Loucy (cell line): ENCODE results near the gene FAM151A.
A peak's percentile ranks its signal among the peaks of the same experiment; 100 is the strongest.

ENCODE experiments used
- H2AFZ ChIP-seq: fragments of 200-600 bp; sonication (generic); 2 replicates; pipeline ENCODE4 v1.6.0; 2016; ENCODE audit warnings: antibody characterized with exemption, mild to moderate bottlenecking, low read length, moderate library complexity
- H3F3A ChIP-seq: fragments of 200-600 bp; 2 replicates; pipeline ENCODE4 v1.6.0; 2016; ENCODE audit warnings: antibody characterized with exemption, low read depth, mild to moderate bottlenecking
- H3K27me3 ChIP-seq: fragments of 200-600 bp; sonication (generic); 2 replicates; pipeline ENCODE4 v1.6.1; 2014; ENCODE audit warnings: low read length, mild to moderate bottlenecking; ENCODE audit not compliant: insufficient read depth, poor library complexity, severe bottlenecking
- H3K36me3 ChIP-seq: fragments of 200-600 bp; sonication (generic); 2 replicates; pipeline ENCODE4 v1.6.1; 2016; ENCODE audit warnings: low read length; ENCODE audit not compliant: insufficient read depth
- H3K4me1 ChIP-seq: fragments of 200-600 bp; sonication (generic); 2 replicates; pipeline ENCODE4 v1.5.1; 2014; ENCODE audit warnings: low read length, mild to moderate bottlenecking; ENCODE audit not compliant: insufficient read depth, poor library complexity, severe bottlenecking
- H3K4me2 ChIP-seq: fragments of 200-600 bp; sonication (generic); 2 replicates; pipeline ENCODE4 v1.6.0; 2014; ENCODE audit warnings: antibody characterized with exemption, low read length, low read depth, mild to moderate bottlenecking; ENCODE audit not compliant: poor library complexity, severe bottlenecking
- H3K4me3 ChIP-seq: fragments of 200-600 bp; sonication (generic); 2 replicates; pipeline ENCODE4 v1.5.1; 2014; ENCODE audit warnings: low read length, mild to moderate bottlenecking, mixed read lengths; ENCODE audit not compliant: poor library complexity, severe bottlenecking
- H3K79me2 ChIP-seq: fragments of 200-600 bp; sonication (generic); 2 replicates; pipeline ENCODE4 v1.6.1; 2014; ENCODE audit warnings: low read length; ENCODE audit not compliant: insufficient read depth
- H3K9ac ChIP-seq: fragments of 200-600 bp; sonication (generic); 2 replicates; pipeline ENCODE4 v1.6.0; 2014; ENCODE audit warnings: mild to moderate bottlenecking, low read depth, low read length, moderate library complexity; ENCODE audit not compliant: poor library complexity, severe bottlenecking
- H3K9me2 ChIP-seq: fragments of 200-600 bp; sonication (generic); replicated peaks from 2 replicates; pipeline ENCODE4 v1.6.1; 2016; ENCODE audit warnings: low read depth, low read length, mixed read lengths
- H3K9me3 ChIP-seq: fragments of 200-600 bp; sonication (generic); 2 replicates; pipeline ENCODE4 v1.6.1; 2014; ENCODE audit warnings: mild to moderate bottlenecking, antibody characterized with exemption, low read length, low read depth; ENCODE audit not compliant: insufficient read depth
- H4K20me1 ChIP-seq: fragments of 200-600 bp; sonication (generic); 2 replicates; pipeline ENCODE4 v1.6.0; 2014; ENCODE audit warnings: antibody characterized with exemption, low read length, mild to moderate bottlenecking; ENCODE audit not compliant: insufficient read depth, poor library complexity, severe bottlenecking
- EZH2phosphoT487 ChIP-seq: fragments of 200-600 bp; IDR thresholded peaks from 2 replicates; pipeline ENCODE4 v1.6.1; 2018; ENCODE audit warnings: antibody characterized with exemption, mild to moderate bottlenecking, moderate library complexity, borderline replicate concordance
- TF ChIP-seq, protein P1 (sequence below): fragments of 200-600 bp; sonication (generic); conservative IDR thresholded peaks from 2 replicates; pipeline ENCODE4 v1.5.1; 2014; ENCODE audit warnings: mild to moderate bottlenecking, antibody characterized with exemption, low read length

FAM151A gene

DNA sequence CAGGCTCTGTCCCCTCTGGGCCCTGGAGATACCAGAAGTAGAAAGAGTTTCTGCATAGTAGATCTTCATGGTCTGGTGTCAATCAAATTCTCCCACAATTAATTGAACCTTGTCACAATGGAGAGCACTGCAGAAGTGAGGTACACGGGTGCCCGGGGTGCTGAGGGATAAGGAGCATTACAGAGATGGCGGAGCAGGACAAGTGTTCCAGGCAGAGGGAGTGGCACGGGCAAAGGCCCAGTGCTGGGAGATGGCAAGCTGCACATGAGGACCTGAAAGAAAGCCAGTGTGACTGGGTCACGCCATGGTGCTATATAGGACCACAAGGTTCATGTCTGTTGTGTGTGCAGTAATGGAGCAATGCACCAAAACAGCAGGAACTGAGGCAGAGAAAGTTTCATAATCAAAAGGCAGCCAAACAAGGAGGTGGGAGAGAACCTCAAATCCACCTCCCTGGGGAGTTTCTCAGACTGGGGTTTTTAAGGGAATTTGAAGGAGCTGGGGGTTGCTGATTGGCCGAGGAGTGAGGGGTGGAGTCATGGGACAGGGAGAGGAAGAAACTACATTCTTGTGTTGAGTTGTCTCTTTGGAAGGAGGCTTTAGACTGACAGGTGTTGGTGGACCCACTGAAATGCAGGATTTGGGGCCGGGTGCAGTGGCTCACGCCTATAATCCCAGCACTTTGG, 47.6 kb downstream of the FAM151A start:
- no peak overlapping the region for H2AFZ ChIP-seq
- no peaks in the 10 kb centered on the region for H3K36me3 ChIP-seq
- H3F3A ChIP-seq = no peaks in the 10 kb centered on the region
- TF ChIP-seq, protein P1, sequence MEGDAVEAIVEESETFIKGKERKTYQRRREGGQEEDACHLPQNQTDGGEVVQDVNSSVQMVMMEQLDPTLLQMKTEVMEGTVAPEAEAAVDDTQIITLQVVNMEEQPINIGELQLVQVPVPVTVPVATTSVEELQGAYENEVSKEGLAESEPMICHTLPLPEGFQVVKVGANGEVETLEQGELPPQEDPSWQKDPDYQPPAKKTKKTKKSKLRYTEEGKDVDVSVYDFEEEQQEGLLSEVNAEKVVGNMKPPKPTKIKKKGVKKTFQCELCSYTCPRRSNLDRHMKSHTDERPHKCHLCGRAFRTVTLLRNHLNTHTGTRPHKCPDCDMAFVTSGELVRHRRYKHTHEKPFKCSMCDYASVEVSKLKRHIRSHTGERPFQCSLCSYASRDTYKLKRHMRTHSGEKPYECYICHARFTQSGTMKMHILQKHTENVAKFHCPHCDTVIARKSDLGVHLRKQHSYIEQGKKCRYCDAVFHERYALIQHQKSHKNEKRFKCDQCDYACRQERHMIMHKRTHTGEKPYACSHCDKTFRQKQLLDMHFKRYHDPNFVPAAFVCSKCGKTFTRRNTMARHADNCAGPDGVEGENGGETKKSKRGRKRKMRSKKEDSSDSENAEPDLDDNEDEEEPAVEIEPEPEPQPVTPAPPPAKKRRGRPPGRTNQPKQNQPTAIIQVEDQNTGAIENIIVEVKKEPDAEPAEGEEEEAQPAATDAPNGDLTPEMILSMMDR = no peak
- TF ChIP-seq EZH2phosphoT487 = no peak
- no peak overlapping the region for H3K9ac ChIP-seq
- H3K4me2 ChIP-seq = peak overlapping the region; percentile 5
- H3K4me1 ChIP-seq = peaks cover 58% of the 10 kb centered on the region
- no peak overlapping the region for H3K4me3 ChIP-seq
- no peaks in the 10 kb centered on the region for H3K27me3 ChIP-seq
- H3K9me3 ChIP-seq = no peaks in the 10 kb centered on the region
- H3K9me2 ChIP-seq = no peaks in the 10 kb centered on the region
- H4K20me1 ChIP-seq = no peaks in the 10 kb centered on the region
- no peaks in the 10 kb centered on the region for H3K79me2 ChIP-seq

DNA sequence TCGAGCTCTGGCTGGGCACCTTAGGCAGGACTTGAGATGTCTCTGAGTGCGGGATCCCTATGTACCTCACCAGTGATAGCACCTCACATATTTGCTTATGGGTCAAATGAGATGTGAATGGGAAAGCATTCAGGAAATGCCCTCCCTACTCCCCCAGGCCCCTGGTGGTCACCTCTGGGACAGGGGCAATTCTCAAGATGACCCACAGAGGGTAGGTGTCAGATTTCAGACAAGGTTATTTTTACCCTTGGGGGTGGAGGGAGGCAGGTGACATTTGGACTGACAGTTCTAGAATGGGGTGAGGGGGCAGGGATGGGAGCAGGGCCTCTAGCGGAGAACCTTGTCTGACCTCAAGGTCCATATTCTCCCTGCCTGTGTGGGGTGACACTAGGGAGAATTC, 48.2 kb downstream of the FAM151A start:
- H2AFZ ChIP-seq = no peak overlapping the region
- H3K9ac ChIP-seq = no peak overlapping the region
- no peaks in the 10 kb centered on the region for H3F3A ChIP-seq
- no peak for TF ChIP-seq EZH2phosphoT487
- TF ChIP-seq, protein P1 = peak; percentile 32; the same call in 1 of the 2 replicates
- no peak overlapping the region for H3K4me3 ChIP-seq
- H3K27me3 ChIP-seq = no peaks in the 10 kb centered on the region
- H3K9me3 ChIP-seq = no peaks in the 10 kb centered on the region
- H3K4me1 ChIP-seq = peaks cover 63% of the 10 kb centered on the region
- H3K4me2 ChIP-seq = peak overlapping the region; percentile 5
- H3K9me2 ChIP-seq = no peaks in the 10 kb centered on the region
- H3K36me3 ChIP-seq = no peaks in the 10 kb centered on the region
- H4K20me1 ChIP-seq = no peaks in the 10 kb centered on the region
- no peaks in the 10 kb centered on the region for H3K79me2 ChIP-seq

DNA sequence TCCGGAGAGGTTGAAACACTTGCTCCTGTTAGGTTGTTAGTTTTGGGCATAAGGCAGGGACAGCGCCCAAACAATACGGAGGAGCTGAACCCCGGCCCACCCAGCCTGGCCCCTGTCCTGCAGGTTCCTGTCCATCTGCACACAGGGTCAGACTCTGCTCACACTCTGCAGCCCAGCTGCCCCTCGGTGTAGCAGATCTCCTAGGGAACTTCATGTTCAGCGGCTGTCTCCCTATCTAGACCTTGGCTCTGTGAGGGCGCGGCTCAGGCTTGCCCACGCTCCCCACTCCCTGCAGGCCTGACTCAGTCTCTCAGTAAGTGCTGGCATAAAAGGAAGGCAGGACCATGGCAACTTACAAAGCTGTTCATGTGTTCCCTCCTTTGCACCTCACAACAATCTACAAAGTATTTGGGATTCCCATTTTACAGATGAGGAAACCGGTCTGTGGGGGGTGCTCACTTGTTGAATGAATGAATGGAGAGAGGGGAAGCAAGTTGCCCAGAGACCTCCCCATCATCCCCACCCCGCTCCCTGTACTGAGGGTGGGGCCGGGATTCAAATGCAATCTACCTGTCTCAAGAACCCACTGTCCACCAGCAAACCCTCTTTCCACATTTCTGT, 49.1 kb downstream of the FAM151A start:
- Histone ChIP-seq H3K27me3 (no peaks in the 10 kb centered on the region), H4K20me1 (no peaks in the 10 kb centered on the region), H2AFZ (no peak overlapping the region), H3K79me2 (no peaks in the 10 kb centered on the region), H3K4me3 (no peak overlapping the region), H3K9ac (no peak overlapping the region), H3K4me1 (peaks cover 63% of the 10 kb centered on the region), H3K4me2 (no peak overlapping the region), H3K36me3 (no peaks in the 10 kb centered on the region), H3F3A (no peaks in the 10 kb centered on the region), H3K9me3 (no peaks in the 10 kb centered on the region), H3K9me2 (no peaks in the 10 kb centered on the region)
- TF ChIP-seq EZH2phosphoT487 = no peak
- TF ChIP-seq, protein P1 = no peak
